ENCODE data around the gene SULT2B1.

GRCh38 chr19:48639483-48640375 lies 87.8 kb downstream of the SULT2B1 start:
- TF ChIP-seq CTCF (IDR thresholded peaks at IDR 0.05) (no peak), TP53 (CRISPR knock-in tag; IDR thresholded peaks at IDR 0.05) (no peak), MAZ (IDR thresholded peaks at IDR 0.05; ENCODE audit: borderline replicate concordance, low read depth, low read length) (no peak)

Measured in A549 (cell line).